Activated CD8-positive, alpha-beta memory T cell treated with anti-CD3 and anti-CD28 coated beads for 1 hour (primary cell): ENCODE measurements around the gene KLK15.
"Not testable (repeated sequence)": the region's sequence is repeated elsewhere in the genome, so short reads cannot be mapped to it uniquely, and the experiment has no call there.

Experiments used
- DNase-seq, 2 donors: peaks; one replicate each; pipeline ENCODE4 v3.0.0-alpha.2; 2020; ENCODE audit warnings: low read depth in 1 of 2; ENCODE audit errors: extremely low read depth in 1 of 2

Gene KLK15

DNA sequence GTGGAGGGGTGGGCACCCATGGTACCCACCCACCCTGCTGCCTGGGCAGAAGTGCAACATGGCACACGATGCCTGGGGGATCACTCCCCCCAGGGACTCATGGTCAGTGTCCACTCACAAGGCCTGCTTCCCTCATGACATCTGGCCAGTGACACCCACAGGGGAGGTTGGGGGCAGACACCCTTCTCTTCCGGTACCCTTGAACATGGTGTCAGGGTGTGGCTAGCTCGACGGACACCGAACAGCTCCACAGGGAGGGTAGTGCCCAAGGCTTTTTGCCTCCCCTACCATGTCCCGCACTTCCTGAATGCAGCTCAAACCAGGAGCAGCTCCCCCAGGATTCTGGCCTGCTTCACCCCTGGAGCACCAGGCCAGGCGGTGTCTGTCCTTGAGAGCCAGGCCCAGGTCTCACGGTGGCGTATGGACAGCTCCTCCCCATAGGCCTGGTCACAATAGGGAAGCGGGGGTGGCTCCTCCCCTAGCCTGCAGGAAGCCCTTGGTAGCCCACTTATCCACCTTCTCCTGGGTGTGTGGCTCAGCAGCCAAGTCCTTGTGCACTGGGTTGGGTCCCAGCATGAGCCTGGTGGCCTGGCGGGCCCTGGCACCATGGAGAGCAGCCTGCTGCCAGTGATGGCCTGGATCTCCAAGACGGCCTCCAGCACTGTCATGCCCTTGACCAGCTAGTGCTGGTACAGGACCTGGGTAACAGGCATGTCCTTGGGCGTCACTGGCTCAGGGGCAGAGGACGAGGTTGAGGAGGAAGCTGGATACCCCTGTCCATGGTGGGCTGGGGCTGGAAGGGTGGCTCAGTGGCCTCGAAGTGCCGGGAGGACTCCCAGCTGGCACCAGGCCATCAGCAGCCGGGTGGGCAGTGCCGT is 35.4 kb downstream of the KLK15 start:
- DNase-seq: no peak

DNA sequence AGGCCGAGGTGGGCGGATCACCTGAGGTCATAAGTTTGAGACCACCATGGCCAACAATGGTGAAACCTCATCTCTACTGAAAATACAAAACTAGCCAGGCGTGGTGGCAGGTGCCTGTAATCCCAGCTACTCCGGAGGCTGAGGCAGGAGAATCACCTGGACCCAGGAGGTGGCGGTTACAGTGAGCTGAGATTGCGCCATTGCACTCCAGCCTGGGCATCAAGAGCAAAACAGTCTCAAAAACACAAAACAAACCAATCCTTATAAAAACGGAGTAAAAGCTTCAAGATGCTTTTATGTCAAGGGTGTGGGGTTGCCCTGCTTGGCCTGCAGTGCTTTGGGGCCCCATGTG is 36.0 kb downstream of the KLK15 start:
- DNase-seq: no peak

DNA sequence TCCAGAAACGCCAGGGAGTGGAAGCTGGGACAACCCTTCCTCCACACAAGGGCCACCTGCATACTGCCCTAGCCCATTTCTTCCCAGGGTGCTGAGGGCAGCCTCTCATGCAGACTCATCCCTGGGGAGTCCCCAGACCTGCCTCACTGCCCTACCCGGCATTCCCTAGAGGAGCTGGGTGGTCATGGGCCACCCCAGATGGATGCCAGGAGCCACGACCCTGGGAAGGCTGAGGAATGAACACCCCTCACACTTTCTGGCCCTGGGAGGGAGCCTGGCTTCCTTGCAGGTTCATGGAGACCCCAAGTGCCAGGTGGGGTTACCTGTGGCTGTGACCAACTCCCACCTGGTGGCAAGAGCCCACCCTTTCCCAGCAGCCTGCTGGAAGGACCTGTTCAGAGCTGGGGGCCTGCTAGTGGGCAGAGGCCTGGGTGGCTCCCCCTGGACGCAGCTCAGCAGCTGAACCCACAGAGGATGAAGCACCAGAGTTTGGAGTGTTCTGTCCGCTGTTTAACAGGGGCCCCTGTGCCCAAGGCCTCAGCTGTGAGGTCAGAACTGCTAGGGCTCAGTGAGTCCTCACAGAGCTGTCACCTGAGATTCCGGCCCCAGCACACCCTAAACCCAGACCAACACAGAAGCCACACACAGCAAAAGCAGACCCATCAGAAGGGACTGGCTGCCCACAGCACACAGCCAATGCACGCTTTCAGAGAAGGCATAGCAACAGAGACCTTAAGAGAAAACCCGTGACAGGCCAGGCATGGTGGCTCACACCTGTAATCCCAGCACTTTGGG is 36.5 kb downstream of the KLK15 start:
- no peak for DNase-seq

DNA sequence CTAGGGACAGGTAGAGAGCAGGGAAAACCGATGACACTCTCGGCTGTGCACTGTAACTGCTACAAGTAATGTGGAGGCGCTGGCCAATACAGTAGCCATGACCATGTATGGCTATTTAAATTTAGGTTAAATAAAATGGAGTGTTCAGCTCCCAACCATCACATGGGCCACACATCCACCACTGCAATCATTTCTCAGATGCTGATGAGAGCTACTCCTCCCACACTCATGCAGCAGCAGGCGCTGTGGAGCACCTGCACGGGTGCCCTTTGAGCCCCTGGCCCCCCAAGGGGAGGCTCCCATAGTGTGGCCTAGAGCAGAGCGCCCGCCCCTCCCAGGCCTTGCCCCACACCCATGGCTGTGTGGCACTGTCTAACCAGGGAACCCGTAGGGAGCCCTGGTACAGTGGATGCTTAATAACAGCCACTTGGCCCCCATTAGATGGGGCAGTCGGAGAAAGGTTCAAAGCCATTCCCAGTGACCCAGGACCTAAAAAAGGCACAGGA is 37.2 kb downstream of the KLK15 start:
- DNase-seq: no peak

DNA sequence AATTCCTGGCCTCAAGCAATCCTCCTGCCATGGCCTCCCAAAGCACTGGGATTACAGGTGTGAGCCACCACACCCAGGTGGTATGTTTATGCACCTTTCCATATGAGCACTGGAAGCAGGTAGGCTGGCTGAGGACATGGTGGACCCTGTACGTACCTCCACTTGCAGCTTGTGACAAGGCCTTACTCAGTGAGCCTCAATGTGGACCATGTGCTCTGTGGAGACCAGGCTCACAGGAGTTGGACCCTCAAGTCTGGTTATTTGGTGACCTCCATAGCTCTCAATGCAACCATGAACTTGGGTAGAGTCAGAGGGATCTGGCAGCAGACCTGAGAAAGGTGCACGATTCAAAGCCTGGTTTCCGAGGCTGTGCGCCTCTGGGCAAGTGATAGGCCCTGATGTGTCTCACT is 37.7 kb downstream of the KLK15 start:
- DNase-seq: no peak

DNA sequence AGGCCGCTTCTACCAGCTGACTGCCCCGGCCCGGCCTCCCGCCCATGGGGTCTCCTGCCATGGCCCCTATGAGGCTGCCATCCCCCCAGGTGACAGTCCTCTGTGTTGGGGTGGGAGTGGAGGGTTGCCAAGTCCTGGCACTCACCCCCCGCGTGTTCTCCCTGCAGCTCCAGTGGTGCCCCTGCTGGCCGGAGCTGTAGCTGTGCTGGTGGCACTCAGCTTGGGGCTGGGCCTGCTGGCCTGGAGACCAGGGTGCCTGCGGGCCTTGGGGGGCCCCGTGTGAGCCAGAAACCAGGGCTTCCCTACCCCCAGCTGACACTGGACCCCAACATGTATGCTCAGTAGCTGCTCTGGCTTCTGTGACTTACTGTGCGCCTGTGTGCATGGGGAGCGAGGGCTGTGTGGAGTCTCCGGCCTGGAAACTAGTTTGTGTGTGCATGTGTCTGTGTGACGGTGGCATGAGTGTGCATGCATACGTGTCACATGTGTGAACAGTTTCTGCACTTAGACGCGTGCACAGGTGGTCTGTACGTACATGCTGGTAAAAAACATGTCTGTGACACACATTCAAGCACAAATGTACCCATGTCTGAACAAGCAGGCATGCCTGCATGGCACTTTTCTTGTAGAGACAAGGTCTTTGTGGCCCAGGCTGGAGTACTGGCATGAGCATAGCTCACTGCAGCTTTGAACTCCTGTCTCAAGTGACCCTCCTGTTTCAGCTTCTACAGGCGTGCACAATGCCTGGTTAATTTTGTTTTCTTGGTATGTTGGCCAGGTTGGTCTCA is 38.3 kb downstream of the KLK15 start:
- no peak for DNase-seq

DNA sequence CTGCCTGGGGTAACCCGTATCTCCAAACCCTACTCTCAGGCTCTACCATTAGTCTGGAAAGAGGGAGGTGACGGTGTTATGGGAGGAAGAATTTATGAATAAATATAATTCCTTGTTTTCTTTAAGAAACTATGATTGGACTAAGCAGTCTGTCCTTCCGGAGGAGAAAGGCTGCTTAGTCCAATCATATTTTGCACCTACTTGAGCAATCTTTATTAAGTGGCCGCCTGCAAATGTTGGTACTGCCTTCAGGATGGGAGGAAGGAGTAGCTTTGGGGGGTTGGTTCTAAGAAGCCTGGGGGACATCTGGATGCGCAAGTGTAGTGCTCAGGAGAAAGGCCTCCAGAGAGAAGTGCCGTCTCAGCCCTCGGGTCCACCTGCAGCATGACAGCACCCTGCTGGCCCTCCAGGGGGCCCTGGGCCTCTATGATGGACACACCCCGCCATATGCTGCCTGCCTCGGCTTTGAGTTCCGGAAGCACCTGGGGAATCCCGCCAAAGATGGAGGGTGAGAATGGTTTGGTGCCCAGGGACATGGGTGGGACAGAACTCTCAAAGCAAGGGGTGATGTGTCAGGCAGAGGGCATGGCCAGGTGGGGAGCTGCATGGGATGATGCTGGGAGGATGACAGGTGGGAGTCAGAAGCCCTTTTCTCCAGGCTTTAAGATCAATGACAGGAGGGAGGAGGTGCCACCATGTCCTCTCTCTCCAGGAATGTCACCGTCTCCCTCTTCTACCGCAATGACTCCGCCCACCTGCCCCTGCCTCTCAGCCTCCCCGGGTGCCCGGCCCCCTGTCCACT is 39.1 kb downstream of the KLK15 start:
- DNase-seq: no peak

DNA sequence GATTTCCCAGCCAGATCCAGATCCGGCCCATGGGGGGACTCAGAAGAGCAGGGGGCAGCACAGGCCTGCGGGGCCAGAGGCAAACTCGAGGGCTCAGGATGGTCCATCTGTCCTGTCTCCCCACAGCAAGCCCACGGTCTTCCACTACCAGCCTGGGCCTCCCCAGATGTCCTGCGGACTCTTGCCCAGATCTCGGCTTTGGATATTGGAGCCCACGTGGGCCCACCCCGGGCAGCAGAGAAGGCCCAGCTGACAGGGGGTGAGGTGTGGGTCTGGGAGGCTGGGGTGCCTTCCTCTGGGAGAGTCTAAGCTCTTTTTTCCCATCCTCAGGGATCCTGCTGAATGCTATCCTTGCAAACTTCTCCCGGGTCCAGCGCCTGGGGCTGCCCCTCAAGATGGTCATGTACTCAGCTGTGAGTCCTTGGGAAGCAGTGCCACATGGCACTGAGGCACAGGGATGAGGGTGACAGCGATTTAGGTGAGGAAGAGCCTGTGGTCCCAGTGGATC is 39.8 kb downstream of the KLK15 start:
- DNase-seq: no peak

DNA sequence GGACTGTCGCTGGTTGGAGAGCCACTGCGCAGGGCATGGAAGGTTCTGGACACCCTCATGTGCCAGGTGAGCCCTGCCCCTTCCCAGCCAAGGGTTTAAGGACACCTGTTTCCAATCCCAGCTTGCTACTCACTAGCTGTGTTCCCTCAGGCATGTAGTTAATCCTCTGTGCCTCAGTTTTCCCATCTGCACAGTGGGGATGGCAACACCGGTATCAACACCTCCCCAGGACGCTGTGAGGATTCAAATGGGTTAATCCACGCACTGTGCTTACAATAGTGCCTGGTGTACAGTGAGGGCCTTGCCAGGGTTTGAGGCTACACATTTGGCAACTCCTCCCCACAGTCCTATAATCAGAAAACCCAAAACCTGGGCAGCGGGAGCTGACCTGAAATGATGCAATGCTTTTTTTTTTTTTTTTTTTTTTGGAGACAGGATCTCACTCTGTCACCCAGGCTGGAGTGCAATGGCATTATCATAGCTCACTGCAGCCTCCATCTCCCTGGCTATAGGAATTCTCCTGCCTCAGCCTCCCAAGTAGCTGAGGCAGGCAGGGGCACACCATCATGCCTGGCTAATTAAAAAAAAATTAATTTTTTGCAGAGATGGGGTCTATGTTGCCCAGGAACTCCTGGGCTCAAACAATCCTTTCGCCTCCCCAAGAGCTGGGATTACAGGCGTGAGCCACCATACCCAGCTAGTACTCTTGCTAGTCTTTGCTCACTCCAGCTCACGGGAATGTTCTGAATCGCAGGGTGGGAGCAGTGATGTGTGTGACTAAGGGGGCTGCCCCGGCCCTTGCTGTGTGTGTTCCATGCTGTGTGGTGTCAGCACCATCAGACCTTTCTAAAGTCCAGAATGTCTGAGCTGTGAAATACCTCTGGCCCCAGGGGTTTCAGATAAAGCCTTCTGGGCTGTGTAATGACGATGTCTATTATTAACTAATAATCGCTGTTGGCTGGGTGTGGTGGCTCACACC is 40.8 kb downstream of the KLK15 start:
- DNase-seq: no peak

DNA sequence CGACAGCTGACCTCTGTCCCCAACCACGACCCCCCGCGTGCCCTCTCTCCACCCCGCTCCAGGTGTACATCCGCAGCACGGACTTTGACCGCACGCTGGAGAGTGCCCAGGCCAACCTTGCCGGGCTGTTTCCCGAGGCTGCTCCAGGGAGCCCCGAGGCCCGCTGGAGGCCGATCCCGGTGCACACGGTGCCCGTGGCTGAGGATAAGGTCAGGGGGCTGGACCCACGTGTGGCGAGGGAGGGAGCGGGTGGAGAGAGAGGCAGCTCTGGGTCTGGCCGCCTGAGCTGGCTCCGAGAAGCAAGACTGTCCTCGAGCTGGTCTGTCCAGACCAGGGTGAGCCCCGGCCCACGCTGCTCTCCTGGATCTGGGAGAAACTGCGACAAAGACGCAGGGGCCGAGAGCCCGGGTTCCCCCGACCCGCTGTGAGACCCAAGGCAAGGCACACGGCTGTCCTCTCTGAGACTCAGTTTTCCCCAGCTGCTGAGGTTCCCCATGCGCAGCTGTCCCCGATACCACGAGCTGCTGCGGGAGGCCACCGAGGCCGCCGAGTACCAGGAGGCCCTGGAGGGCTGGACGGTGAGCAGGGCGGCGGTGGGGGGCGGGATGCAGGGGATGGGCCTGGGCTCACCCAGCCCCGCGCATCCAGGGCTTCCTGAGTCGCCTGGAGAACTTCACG is 41.6 kb downstream of the KLK15 start:
- no peak for DNase-seq

DNA sequence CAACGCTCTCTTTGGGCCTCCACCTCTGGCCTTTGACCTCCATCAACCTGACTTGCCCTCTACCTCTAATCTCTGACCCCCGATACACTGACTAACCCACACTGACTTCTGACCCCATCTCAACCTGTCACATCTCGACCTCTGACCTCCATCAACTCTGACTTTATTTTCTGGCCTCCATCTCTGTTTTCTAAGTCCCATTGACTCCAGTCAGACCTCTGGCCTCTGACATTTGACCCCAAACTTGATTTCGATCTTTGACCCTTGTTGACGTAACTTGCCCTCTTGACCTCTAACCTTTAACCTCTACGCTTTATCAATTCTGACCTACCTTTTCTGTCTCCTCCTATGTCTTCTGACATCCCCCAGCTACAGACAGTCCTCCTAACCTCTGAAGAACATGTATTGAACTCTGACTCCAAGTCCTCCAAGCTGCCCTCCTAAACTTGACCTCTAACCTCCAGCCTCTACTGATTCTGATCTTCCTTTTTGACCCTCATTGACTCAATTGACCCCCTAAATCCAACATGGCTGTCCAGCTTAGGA is 42.4 kb downstream of the KLK15 start:
- no peak for DNase-seq

DNA sequence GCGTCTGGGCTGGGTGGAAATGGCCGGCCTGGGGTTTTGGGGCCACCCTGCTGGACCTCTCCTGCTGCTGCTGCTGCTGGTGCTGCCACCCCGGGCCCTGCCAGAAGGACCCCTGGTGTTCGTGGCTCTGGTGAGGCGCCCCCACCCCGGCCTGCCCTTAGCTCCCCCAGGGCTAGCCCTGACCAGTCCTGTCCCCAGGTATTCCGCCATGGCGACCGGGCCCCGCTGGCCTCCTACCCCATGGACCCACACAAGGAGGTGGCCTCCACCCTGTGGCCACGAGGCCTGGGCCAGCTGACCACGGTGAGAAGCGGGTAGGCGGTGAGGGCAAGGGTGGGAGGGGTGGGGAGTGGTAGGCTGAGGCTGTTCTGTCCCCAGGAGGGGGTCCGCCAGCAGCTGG is 43.0 kb downstream of the KLK15 start, which contains the start of gene ACP4:
TSS of gene ACP4 (plus strand) at position 20 of the 400 bp plus-strand sequence. CDS start at position 20, 0 bp downstream.
- DNase-seq: no peak

DNA sequence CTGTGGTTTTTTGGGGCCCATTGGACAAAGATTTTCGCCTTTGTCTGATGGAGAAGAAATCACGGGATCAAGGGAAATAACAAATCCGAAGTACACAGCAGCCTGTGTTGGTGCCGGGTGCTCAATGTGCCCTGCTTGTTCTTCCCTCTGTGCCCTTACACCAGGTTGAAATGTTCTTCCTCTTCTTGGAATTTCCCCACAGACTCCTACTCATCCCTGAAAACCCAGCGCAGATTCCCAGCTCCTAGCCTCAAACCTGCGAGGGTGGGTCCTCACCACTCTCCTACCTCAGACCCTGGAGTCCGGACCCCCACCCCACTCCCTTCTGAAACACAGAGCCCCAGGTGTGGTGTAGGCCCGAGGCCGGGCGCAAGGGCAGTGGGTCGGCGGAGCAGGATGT is 48.0 kb downstream of the KLK15 start:
- no peak for DNase-seq

DNA sequence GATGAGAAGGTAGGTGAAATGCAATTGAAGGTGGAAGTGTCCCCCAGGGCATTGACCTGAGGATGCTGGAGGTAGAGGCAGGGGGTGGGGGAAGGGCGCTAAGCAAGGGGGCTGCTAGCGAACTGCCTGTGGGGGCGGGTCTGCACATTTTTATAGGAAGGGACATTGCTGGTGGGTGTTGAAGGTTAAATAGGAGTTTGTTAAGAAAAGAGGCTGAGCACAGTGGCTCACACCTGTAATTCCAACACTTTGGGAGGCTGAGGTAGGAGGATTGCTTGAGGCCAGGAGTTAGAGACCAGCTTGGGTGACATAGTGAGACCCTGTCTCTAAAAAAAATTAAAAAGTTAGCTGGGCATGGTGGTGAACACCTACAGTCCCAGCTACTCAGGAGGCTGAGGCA is 48.7 kb downstream of the KLK15 start:
- no peak for DNase-seq

DNA sequence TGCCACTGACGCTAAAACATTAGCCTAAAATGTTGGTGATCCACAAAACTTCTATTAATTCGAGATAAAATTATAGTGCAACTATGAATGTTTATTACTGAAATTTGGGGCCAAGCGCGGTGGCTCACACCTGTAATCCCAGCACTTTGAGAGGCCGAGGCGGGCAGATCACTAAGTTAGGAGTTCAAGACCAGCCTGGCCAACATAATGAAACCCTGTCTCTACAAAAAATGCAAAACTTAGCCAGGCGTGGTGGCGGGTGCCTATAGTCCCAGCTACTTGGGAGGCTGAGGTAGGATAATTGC is 49.6 kb downstream of the KLK15 start:
- DNase-seq: not testable (repeated sequence)

DNA sequence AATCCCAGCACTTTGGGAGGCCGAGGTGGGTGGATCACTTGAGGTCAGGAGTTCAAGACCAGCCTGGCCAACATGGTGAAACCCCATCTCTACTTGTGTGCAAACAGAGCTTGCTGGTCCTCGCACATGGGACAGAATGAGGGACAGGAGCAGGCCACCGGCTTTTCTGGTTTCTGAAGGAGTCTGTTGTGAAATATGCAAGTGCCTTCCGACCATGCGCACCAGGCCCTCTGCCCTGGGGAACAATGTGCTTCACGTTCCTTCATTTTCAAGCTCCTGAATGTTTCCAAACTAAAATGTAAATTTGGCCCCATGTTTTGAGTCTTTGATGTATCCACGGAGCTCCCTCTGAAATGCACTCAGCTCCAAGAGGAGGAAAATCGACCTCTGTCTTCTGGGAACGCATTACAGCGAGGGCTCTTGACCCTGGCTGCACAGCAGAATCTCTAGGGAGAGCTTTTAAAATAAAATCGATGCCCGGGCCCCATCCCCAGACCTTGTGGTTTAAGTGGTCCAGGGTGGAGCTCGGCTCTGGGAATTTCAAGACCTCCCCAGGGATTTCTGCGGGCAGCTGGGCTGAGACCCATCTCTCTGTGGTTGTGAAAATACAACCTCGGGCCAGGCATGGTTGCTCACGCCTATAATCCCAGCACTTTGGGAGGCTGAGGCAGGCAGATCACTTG is 52.5 kb downstream of the KLK15 start:
- no peak for DNase-seq
